MM.1S (cell line): ENCODE measurements around the gene ERCC4.

Experiments used
- DNase-seq: peaks from one replicate; pipeline ENCODE4 v3.0.0-alpha.2; 2015
- H2AFZ ChIP-seq: fragments of 300-600 bp; sonication (generic); 2 replicates; pipeline ENCODE4 v1.6.0; 2016; ENCODE audit warnings: antibody characterized with exemption, low read length
- H3F3A ChIP-seq: fragments of 300-600 bp; sonication (generic); 2 replicates; pipeline ENCODE4 v1.6.1; 2016; ENCODE audit warnings: mild to moderate bottlenecking, antibody characterized with exemption, low read length, moderate library complexity, mixed read lengths; ENCODE audit not compliant: insufficient read depth
- H3K27ac ChIP-seq: fragments of 300-600 bp; sonication (generic); 2 replicates; pipeline ENCODE4 v1.5.1; 2016; ENCODE audit warnings: mild to moderate bottlenecking, low read length
- H3K27me3 ChIP-seq: fragments of 300-600 bp; sonication (generic); replicated peaks from 2 replicates; pipeline ENCODE4 v1.6.0; 2016; ENCODE audit warnings: low read length; ENCODE audit not compliant: insufficient read depth
- H3K36me3 ChIP-seq: fragments of 300-600 bp; sonication (generic); replicated peaks from 2 replicates; pipeline ENCODE4 v1.6.1; 2016; ENCODE audit warnings: mild to moderate bottlenecking, low read length, mixed read lengths; ENCODE audit not compliant: insufficient read depth
- H3K4me1 ChIP-seq: fragments of 300-600 bp; sonication (generic); 2 replicates; pipeline ENCODE4 v1.6.1; 2016; ENCODE audit warnings: low read length, mixed read lengths
- H3K4me2 ChIP-seq: fragments of 300-600 bp; sonication (generic); 2 replicates; pipeline ENCODE4 v1.6.0; 2016; ENCODE audit warnings: low read depth, low read length
- H3K4me3 ChIP-seq: fragments of 300-600 bp; sonication (generic); 2 replicates; pipeline ENCODE4 v1.5.1; 2016; ENCODE audit warnings: low read length, mixed read lengths
- H3K79me2 ChIP-seq: fragments of 300-600 bp; sonication (generic); 2 replicates; pipeline ENCODE4 v1.6.1; 2016; ENCODE audit warnings: mixed run types, low read length, mixed read lengths
- H3K9ac ChIP-seq: fragments of 300-600 bp; sonication (generic); 2 replicates; pipeline ENCODE4 v1.6.1; 2016; ENCODE audit warnings: low read length, mixed read lengths
- H3K9me2 ChIP-seq: fragments of 300-600 bp; sonication (generic); replicated peaks from 2 replicates; pipeline ENCODE4 v1.6.1; 2016; ENCODE audit warnings: mild to moderate bottlenecking, low read length, mixed read lengths; ENCODE audit not compliant: insufficient read depth
- H3K9me3 ChIP-seq: fragments of 300-600 bp; sonication (generic); replicated peaks from 2 replicates; pipeline ENCODE4 v1.6.1; 2016; ENCODE audit warnings: mild to moderate bottlenecking, low read length, mixed read lengths; ENCODE audit not compliant: insufficient read depth
- H4K20me1 ChIP-seq: fragments of 300-600 bp; sonication (generic); 2 replicates; pipeline ENCODE4 v1.6.1; 2016; ENCODE audit warnings: mild to moderate bottlenecking, low read length, moderate library complexity, mixed read lengths; ENCODE audit not compliant: insufficient read depth
- CTCF ChIP-seq: fragments of 300-600 bp; sonication (generic); IDR thresholded peaks from 2 replicates; pipeline ENCODE4 v1.5.1; 2016; ENCODE audit warnings: antibody characterized with exemption, low read length, mixed read lengths
- EZH2 ChIP-seq: fragments of 300-600 bp; sonication (generic); optimal IDR thresholded peaks from 2 replicates; pipeline ENCODE3; 2017; ENCODE audit warnings: low read depth, mild to moderate bottlenecking, antibody characterized with exemption, low read length, mixed read lengths
- EZH2phosphoT487 ChIP-seq: fragments of 300-600 bp; sonication (generic); IDR thresholded peaks from 2 replicates; pipeline ENCODE4 v1.6.1; 2018; ENCODE audit warnings: antibody characterized with exemption, low read length

Gene ERCC4

GRCh38 chr16:13999071-13999894, 79.3 kb downstream of the ERCC4 start:
- H3F3A ChIP-seq = no peaks in the 10 kb centered on the region
- 0 out of 2 replicates have a peak, but pooled peaks cover 3% of the 10 kb centered on the region for H3K4me1 ChIP-seq
- H3K79me2 ChIP-seq = no peaks in the 10 kb centered on the region
- no peak overlapping the region for H3K4me3 ChIP-seq
- H2AFZ ChIP-seq = no peak overlapping the region
- no peaks in the 10 kb centered on the region for H3K27me3 ChIP-seq
- DNase-seq = no peak
- H4K20me1 ChIP-seq = no peaks in the 10 kb centered on the region
- H3K9me3 ChIP-seq = no peaks in the 10 kb centered on the region
- no peak overlapping the region for H3K9ac ChIP-seq
- H3K27ac ChIP-seq = no peak overlapping the region
- no peaks in the 10 kb centered on the region for H3K9me2 ChIP-seq
- TF ChIP-seq EZH2phosphoT487 = no peak
- TF ChIP-seq EZH2 = no peak
- TF ChIP-seq CTCF = no peak
- no peak overlapping the region for H3K4me2 ChIP-seq
- no peaks in the 10 kb centered on the region for H3K36me3 ChIP-seq

- no peak overlapping the region for H2AFZ ChIP-seq
- H3K4me2 ChIP-seq = no peak overlapping the region
Measured at GRCh38 chr16:13999895-14000425, 80.0 kb downstream of the ERCC4 start.

GRCh38 chr16:14001521-14001920, 81.6 kb downstream of the ERCC4 start:
- Histone ChIP-seq H3K27me3 (no peaks in the 10 kb centered on the region), H3K4me1 (0 out of 2 replicates have a peak, but pooled peaks cover 3% of the 10 kb centered on the region), H3K4me2 (no peak overlapping the region), H3K36me3 (no peaks in the 10 kb centered on the region), H2AFZ (no peak overlapping the region), H3F3A (no peaks in the 10 kb centered on the region), H3K4me3 (no peak overlapping the region), H3K9ac (no peak overlapping the region), H4K20me1 (no peaks in the 10 kb centered on the region), H3K9me3 (no peaks in the 10 kb centered on the region), H3K27ac (no peak overlapping the region), H3K79me2 (no peaks in the 10 kb centered on the region), H3K9me2 (no peaks in the 10 kb centered on the region)
- TF ChIP-seq CTCF (no peak), EZH2phosphoT487 (no peak), EZH2 (no peak)
- no peak for DNase-seq

More at GRCh38 chr16:13999895-14000425, 80.0 kb downstream of the ERCC4 start:
- no peak overlapping the region for H3K4me3 ChIP-seq
- H3K9me2 ChIP-seq = no peaks in the 10 kb centered on the region
- H3K36me3 ChIP-seq = no peaks in the 10 kb centered on the region
- H3K79me2 ChIP-seq = no peaks in the 10 kb centered on the region
- DNase-seq = no peak
- H3F3A ChIP-seq = no peaks in the 10 kb centered on the region
- H4K20me1 ChIP-seq = no peaks in the 10 kb centered on the region
- H3K27ac ChIP-seq = no peak overlapping the region
- H3K27me3 ChIP-seq = no peaks in the 10 kb centered on the region
- no peaks in the 10 kb centered on the region for H3K9me3 ChIP-seq
- 0 out of 2 replicates have a peak, but pooled peaks cover 3% of the 10 kb centered on the region for H3K4me1 ChIP-seq
- H3K9ac ChIP-seq = no peak overlapping the region
- TF ChIP-seq EZH2 (no peak), EZH2phosphoT487 (no peak), CTCF (no peak)
